Adipocyte (in vitro differentiated cells): ENCODE data around the gene BACE2.
A peak's percentile ranks its signal among the peaks of the same experiment; 100 is the strongest.

Source experiments
- DNase-seq: peaks from one replicate; pipeline ENCODE4 v3.0.0-alpha.2; 2015; ENCODE audit warnings: low read depth
- H3K27me3 ChIP-seq: replicated peaks from 2 replicates; pipeline ENCODE4 v1.7.0; 2013; ENCODE audit warnings: mild to moderate bottlenecking, low read length, moderate library complexity; ENCODE audit not compliant: control insufficient read depth, insufficient read depth
- H3K36me3 ChIP-seq: 2 replicates; pipeline ENCODE4 v1.7.0; 2013; ENCODE audit warnings: low read length, mild to moderate bottlenecking, moderate library complexity; ENCODE audit not compliant: control insufficient read depth, insufficient read depth, severe bottlenecking
- H3K4me1 ChIP-seq: 2 replicates; pipeline ENCODE4 v1.7.0; 2013; ENCODE audit warnings: mild to moderate bottlenecking, low read length, moderate library complexity; ENCODE audit not compliant: control insufficient read depth, insufficient read depth
- H3K4me3 ChIP-seq: 2 replicates; pipeline ENCODE4 v1.7.0; 2013; ENCODE audit warnings: mild to moderate bottlenecking, low read length, moderate library complexity
- H3K9ac ChIP-seq: 2 replicates; pipeline ENCODE4 v1.7.0; 2013; ENCODE audit warnings: mild to moderate bottlenecking, low read length, moderate library complexity
- H3K9me3 ChIP-seq: 2 replicates; pipeline ENCODE4 v1.7.0; 2013; ENCODE audit warnings: mild to moderate bottlenecking, low read length, moderate library complexity; ENCODE audit not compliant: control insufficient read depth

BACE2 gene

GRCh38 chr21:41137889-41138288 lies 30.1 kb upstream of the BACE2 start:
- Histone ChIP-seq H3K27me3 (peaks cover 43% of the 10 kb centered on the region), H3K4me1 (peaks cover 20% of the 10 kb centered on the region), H3K9me3 (no peaks in the 10 kb centered on the region), H3K36me3 (no peaks in the 10 kb centered on the region), H3K4me3 (no peak overlapping the region), H3K9ac (no peak overlapping the region)
- no peak for DNase-seq

- no peak overlapping the region for H3K4me3 ChIP-seq
- peaks cover 43% of the 10 kb centered on the region for H3K27me3 ChIP-seq
- H3K4me1 ChIP-seq = peaks cover 20% of the 10 kb centered on the region
- H3K36me3 ChIP-seq = no peaks in the 10 kb centered on the region
- DNase-seq = no peak
- no peaks in the 10 kb centered on the region for H3K9me3 ChIP-seq
- H3K9ac ChIP-seq = no peak overlapping the region
Observed at GRCh38 chr21:41138711-41139110, 29.2 kb upstream of the BACE2 start.

GRCh38 chr21:41139275-41139674 lies 28.7 kb upstream of the BACE2 start:
- Histone ChIP-seq H3K9ac (no peak overlapping the region), H3K27me3 (peaks cover 43% of the 10 kb centered on the region), H3K4me1 (peaks cover 20% of the 10 kb centered on the region), H3K36me3 (no peaks in the 10 kb centered on the region), H3K9me3 (no peaks in the 10 kb centered on the region), H3K4me3 (no peak overlapping the region)
- no peak for DNase-seq

- no peak for DNase-seq
- no peaks in the 10 kb centered on the region for H3K9me3 ChIP-seq
Observed at GRCh38 chr21:41139951-41140350, 28.0 kb upstream of the BACE2 start.

GRCh38 chr21:41141031-41141457 lies 26.9 kb upstream of the BACE2 start:
- DNase-seq = peak; percentile 33
- peaks cover 20% of the 10 kb centered on the region for H3K4me1 ChIP-seq
- no peak overlapping the region for H3K9ac ChIP-seq
- H3K27me3 ChIP-seq = peaks cover 30% of the 10 kb centered on the region
- H3K4me3 ChIP-seq = no peak overlapping the region
- H3K9me3 ChIP-seq = no peaks in the 10 kb centered on the region
- H3K36me3 ChIP-seq = no peaks in the 10 kb centered on the region

More at GRCh38 chr21:41139951-41140350, 28.0 kb upstream of the BACE2 start:
- Histone ChIP-seq H3K4me1 (peaks cover 20% of the 10 kb centered on the region), H3K27me3 (peaks cover 41% of the 10 kb centered on the region), H3K36me3 (no peaks in the 10 kb centered on the region), H3K9ac (no peak overlapping the region), H3K4me3 (no peak overlapping the region)

- Histone ChIP-seq H3K4me3 (no peak overlapping the region), H3K9ac (no peak overlapping the region), H3K9me3 (no peaks in the 10 kb centered on the region), H3K27me3 (peaks cover 19% of the 10 kb centered on the region), H3K36me3 (no peaks in the 10 kb centered on the region), H3K4me1 (peaks cover 20% of the 10 kb centered on the region)
- peak; percentile 52 for DNase-seq
Observed at GRCh38 chr21:41142051-41142795, 25.7 kb upstream of the BACE2 start.

- DNase-seq = no peak
- H3K36me3 ChIP-seq = no peaks in the 10 kb centered on the region
- peaks cover 18% of the 10 kb centered on the region for H3K27me3 ChIP-seq
- peaks cover 20% of the 10 kb centered on the region for H3K4me1 ChIP-seq
- no peak overlapping the region for H3K9ac ChIP-seq
- no peak overlapping the region for H3K4me3 ChIP-seq
- no peaks in the 10 kb centered on the region for H3K9me3 ChIP-seq
Observed at GRCh38 chr21:41143596-41144325, 24.2 kb upstream of the BACE2 start.

GRCh38 chr21:41147096-41147978 lies 20.6 kb upstream of the BACE2 start:
- H3K36me3 ChIP-seq = no peaks in the 10 kb centered on the region
- no peak overlapping the region for H3K4me3 ChIP-seq
- no peaks in the 10 kb centered on the region for H3K9me3 ChIP-seq
- H3K4me1 ChIP-seq = peaks cover 2% of the 10 kb centered on the region
- no peak for DNase-seq
- peaks cover 41% of the 10 kb centered on the region for H3K27me3 ChIP-seq
- no peak overlapping the region for H3K9ac ChIP-seq

GRCh38 chr21:41147979-41148355 lies 20.0 kb upstream of the BACE2 start:
- no peaks in the 10 kb centered on the region for H3K9me3 ChIP-seq
- DNase-seq = no peak
- H3K9ac ChIP-seq = no peak overlapping the region
- H3K27me3 ChIP-seq = peaks cover 47% of the 10 kb centered on the region
- H3K4me1 ChIP-seq = no peaks in the 10 kb centered on the region
- H3K36me3 ChIP-seq = no peaks in the 10 kb centered on the region
- no peak overlapping the region for H3K4me3 ChIP-seq

- Histone ChIP-seq H3K9me3 (no peaks in the 10 kb centered on the region), H3K4me3 (no peak overlapping the region), H3K4me1 (no peaks in the 10 kb centered on the region), H3K9ac (no peak overlapping the region), H3K27me3 (peaks cover 52% of the 10 kb centered on the region), H3K36me3 (no peaks in the 10 kb centered on the region)
- no peak for DNase-seq
Observed at GRCh38 chr21:41148798-41149197, 19.2 kb upstream of the BACE2 start.

GRCh38 chr21:41149199-41149598 lies 18.8 kb upstream of the BACE2 start:
- H3K4me3 ChIP-seq = no peak overlapping the region
- no peaks in the 10 kb centered on the region for H3K4me1 ChIP-seq
- DNase-seq = no peak
- H3K36me3 ChIP-seq = no peaks in the 10 kb centered on the region
- H3K9me3 ChIP-seq = no peaks in the 10 kb centered on the region
- H3K9ac ChIP-seq = no peak overlapping the region
- H3K27me3 ChIP-seq = peaks cover 53% of the 10 kb centered on the region
